SIG-M5 treated with dmso at 0.1 percent for 504 hours (cell line): ENCODE results near the gene SAV1.
A peak's percentile ranks its signal among the peaks of the same experiment; 100 is the strongest.
"Not testable (repeated sequence)": the region's sequence is repeated elsewhere in the genome, so short reads cannot be mapped to it uniquely, and the experiment has no call there.

Experiments used
- DNase-seq: peaks from one replicate; lab custom pipeline; 2025; ENCODE audit not compliant: unreplicated experiment; lab: John Stamatoyannopoulos, UW

The SAV1 gene

GRCh38 chr14:50666772-50667683 is 1.1 kb downstream of the SAV1 start:
- DNase-seq, result peak; percentile 34

GRCh38 chr14:50665300-50665699 is 2.8 kb downstream of the SAV1 start:
- DNase-seq, result not testable (repeated sequence)

- DNase-seq, result not testable (repeated sequence)
Measured at GRCh38 chr14:50664579-50664978, 3.5 kb downstream of the SAV1 start.

GRCh38 chr14:50659327-50659974 is 8.7 kb downstream of the SAV1 start:
- DNase-seq, result no peak

- DNase-seq, result no peak
Measured at GRCh38 chr14:50658203-50658602, 9.9 kb downstream of the SAV1 start.

- no peak for DNase-seq
Measured at GRCh38 chr14:50657753-50658152, 10.4 kb downstream of the SAV1 start.

GRCh38 chr14:50656776-50657175 is 11.3 kb downstream of the SAV1 start:
- no peak for DNase-seq

- no peak for DNase-seq
Measured at GRCh38 chr14:50649691-50650090, 18.4 kb downstream of the SAV1 start.

- no peak for DNase-seq
Measured at GRCh38 chr14:50647753-50648152, 20.4 kb downstream of the SAV1 start.

GRCh38 chr14:50647282-50647681 is 20.8 kb downstream of the SAV1 start:
- DNase-seq, result no peak

- DNase-seq, result no peak
Measured at GRCh38 chr14:50635141-50635540, 33.0 kb downstream of the SAV1 start.

- no peak for DNase-seq
Measured at GRCh38 chr14:50633954-50634353, 34.2 kb downstream of the SAV1 start.

GRCh38 chr14:50631408-50631821 is 36.7 kb downstream of the SAV1 start:
- DNase-seq, result no peak

- DNase-seq, result not testable (repeated sequence)
Measured at GRCh38 chr14:50624947-50625346, 43.2 kb downstream of the SAV1 start.

- no peak for DNase-seq
Measured at GRCh38 chr14:50624447-50624846, 43.7 kb downstream of the SAV1 start.

GRCh38 chr14:50622978-50623377 is 45.1 kb downstream of the SAV1 start:
- no peak for DNase-seq

- DNase-seq, result no peak
Measured at GRCh38 chr14:50620341-50620740, 47.8 kb downstream of the SAV1 start.

GRCh38 chr14:50619569-50620141 is 48.5 kb downstream of the SAV1 start:
- peak; percentile 50 for DNase-seq

GRCh38 chr14:50616275-50616674 is 51.8 kb downstream of the SAV1 start:
- DNase-seq, result no peak

- no peak for DNase-seq
Measured at GRCh38 chr14:50615552-50615951, 52.6 kb downstream of the SAV1 start.

GRCh38 chr14:50615056-50615455 is 53.0 kb downstream of the SAV1 start:
- DNase-seq, result no peak

- no peak for DNase-seq
Measured at GRCh38 chr14:50612806-50613205, 55.3 kb downstream of the SAV1 start.
